ENCODE results near the gene CFLAR. TPM values are rescaled to one million over a fixed set of nuclear protein-coding genes. Genes with fewer than 3 reads are reported as not detected.
"Not testable (repeated sequence)": the region's sequence is repeated elsewhere in the genome, so short reads cannot be mapped to it uniquely, and the experiment has no call there.

CFLAR gene
- total RNA-seq, 2 experiments from 2014 or later: 255 to 270 TPM

DNA sequence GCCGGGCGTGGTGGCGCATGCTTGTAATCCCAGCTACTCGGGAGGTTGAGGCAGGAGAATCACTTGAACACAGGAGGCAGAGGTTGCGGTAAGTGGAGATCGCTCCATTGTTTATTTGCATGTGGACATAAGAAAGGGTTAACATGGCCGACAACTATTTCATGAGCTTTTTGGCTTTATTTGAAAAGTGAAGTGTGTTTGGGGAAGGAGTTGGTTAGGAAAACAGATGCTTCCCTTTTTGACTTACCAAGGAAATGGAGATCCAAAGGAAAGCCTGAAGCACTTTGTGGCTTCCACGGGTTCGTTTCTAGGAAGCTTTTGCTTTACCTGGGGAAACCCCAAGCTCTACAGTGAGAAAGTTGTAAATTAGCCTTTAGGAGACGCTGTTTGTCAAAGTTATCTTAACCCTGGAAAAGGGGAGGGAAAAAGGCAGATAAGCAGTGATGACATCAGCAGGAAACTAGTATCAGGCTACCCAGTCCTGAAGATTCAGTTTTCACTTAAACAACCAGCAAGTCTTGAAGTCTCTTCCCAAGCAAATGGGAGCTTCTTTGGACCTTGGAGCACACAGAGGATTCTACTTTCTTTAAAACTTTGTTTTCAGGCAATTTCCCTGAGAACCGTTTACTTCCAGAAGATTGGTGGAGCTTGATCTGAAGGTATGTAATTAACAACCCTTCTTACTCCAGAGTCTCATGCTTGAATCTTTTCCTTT, 66.8 kb downstream of the CFLAR start, which contains the start of gene CASP10:
CASP10 (plus strand) TSS at position 492 of the 715 bp plus-strand sequence. CDS start 2,637 bp downstream, outside the sequence.
- no peaks in the 10 kb centered on the region for H3K9me3 Mint-ChIP-seq (ENCODE audit: low read depth)
- peak within 1 kb of the TSS; percentile 86 for H3K4me3 Mint-ChIP-seq
- H3K36me3 Mint-ChIP-seq (ENCODE audit: low read depth): peaks cover 22% of the 10 kb centered on the region
- DNase-seq: no peak
- no peaks in the 10 kb centered on the region for H3K27me3 Mint-ChIP-seq
- peaks cover 43% of the 10 kb centered on the region for H3K4me1 Mint-ChIP-seq
- ChIA-PET CTCF (interaction anchor here (0.7 to 3.3 kb wide), 35 partner anchors 10 to 470 kb away, joined by 3 to 99 read pairs (median 4); partner anchors contain the start of genes CASP8, CFLAR, CLK1 and ORC2), POLR2A (interaction anchor here (0.6 to 2.0 kb wide), 9 partner anchors 12 to 470 kb away, joined by 3 to 17 read pairs (median 3); partner anchors contain the start of gene TRAK2)
- ATAC-seq: peak; percentile 66
- intact Hi-C loops (cut with DNase I, micrococcal nuclease): loop anchor here (1.0 to 5.0 kb wide), 11 partner anchors 11 to 1454 kb away; partner anchors contain the start of genes CFLAR (in 1 of the 2), CLK1 (in 1 of the 2), HYCC2 (in 1 of the 2) and ORC2 (in 1 of the 2)
- H3K27ac Mint-ChIP-seq: peak within 1 kb of the TSS; percentile 96

DNA sequence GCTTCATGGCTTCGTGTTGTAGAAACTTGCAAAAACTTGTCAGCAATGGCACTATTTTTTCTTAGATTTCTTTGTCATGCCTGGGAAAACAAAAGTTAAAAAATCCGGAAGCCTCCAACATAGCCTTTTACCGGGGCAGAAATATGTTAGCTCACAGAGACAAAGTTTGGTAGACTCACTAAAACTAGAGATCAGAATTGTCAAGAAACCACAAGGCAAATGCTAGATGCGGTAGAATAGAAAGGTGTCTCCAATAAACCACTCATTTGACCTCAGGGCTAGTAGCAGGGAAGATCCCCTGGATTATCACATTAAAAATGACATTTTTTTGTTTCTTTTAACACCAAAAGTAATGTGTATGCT, 67.4 kb downstream of the CFLAR start:
- intact Hi-C loops (cut with DNase I, micrococcal nuclease): loop anchor here (1.0 to 5.0 kb wide), 10 partner anchors 49 to 1454 kb away; partner anchors contain the start of genes CFLAR (in 1 of the 2), CLK1 (in 1 of the 2), HYCC2 (in 1 of the 2) and ORC2 (in 1 of the 2)
- Mint-ChIP-seq H3K27me3 (no peaks in the 10 kb centered on the region), H3K9me3 (ENCODE audit: low read depth) (peaks cover 1% of the 10 kb centered on the region), H3K36me3 (ENCODE audit: low read depth) (peaks cover 26% of the 10 kb centered on the region), H3K4me3 (peak overlapping the region; percentile 86), H3K4me1 (peaks cover 49% of the 10 kb centered on the region), H3K27ac (peak overlapping the region; percentile 91)
- ChIA-PET CTCF (interaction anchor here (0.8 to 3.3 kb wide), 32 partner anchors 9 to 470 kb away, joined by 3 to 99 read pairs (median 4); partner anchors contain the start of genes CASP8, CFLAR, CLK1 and ORC2), POLR2A (interaction anchor here (0.7 to 2.0 kb wide), 5 partner anchors 38 to 470 kb away, joined by 3 to 17 read pairs (median 4); no protein-coding TSS in a partner anchor)
- ATAC-seq (no peak), DNase-seq (no peak)

DNA sequence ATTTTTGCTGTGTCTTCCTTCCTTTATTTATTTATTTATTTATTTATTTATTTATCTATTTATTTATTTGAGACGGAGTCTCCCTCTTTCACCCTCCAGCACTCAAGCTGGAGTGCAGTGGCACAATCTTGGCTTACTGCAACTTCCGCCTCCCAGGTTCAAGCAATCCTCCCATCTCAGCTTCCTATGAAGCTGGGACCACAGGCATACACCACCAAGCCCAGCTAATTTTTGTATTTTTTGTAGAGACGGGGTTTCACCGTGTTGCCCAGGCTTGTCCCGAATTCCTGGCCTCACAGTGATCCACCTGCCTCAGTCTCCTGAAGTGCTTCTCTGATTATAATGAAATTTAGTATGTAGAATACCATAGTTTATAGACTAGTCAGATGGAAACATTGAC, 67.9 kb downstream of the CFLAR start:
- Mint-ChIP-seq H3K4me1 (peaks cover 52% of the 10 kb centered on the region), H3K4me3 (peak overlapping the region; percentile 86), H3K27ac (peak overlapping the region; percentile 96), H3K36me3 (ENCODE audit: low read depth) (peaks cover 29% of the 10 kb centered on the region)
- ATAC-seq: peak; percentile 32
- CTCF ChIA-PET: interaction anchor here (0.8 to 3.3 kb wide), 13 partner anchors 9 to 320 kb away, joined by 3 to 99 read pairs (median 4); partner anchors contain the start of genes CLK1 and ORC2
- POLR2A ChIA-PET: interaction anchor here (1.0 to 2.0 kb wide), 2 partner anchors 49 to 80 kb away, joined by 3 to 17 read pairs; no protein-coding TSS in a partner anchor
- intact Hi-C loops (cut with DNase I, micrococcal nuclease): loop anchor here (1.0 to 5.0 kb wide), 14 partner anchors 10 to 1453 kb away; partner anchors contain the start of genes CASP8 (in 1 of the 2), CFLAR (in 1 of the 2), CLK1 (in 1 of the 2) and HYCC2 (in 1 of the 2)
- peak; percentile 36 for DNase-seq
- not testable (repeated sequence) for H3K9me3 Mint-ChIP-seq (ENCODE audit: low read depth); H3K27me3 Mint-ChIP-seq

DNA sequence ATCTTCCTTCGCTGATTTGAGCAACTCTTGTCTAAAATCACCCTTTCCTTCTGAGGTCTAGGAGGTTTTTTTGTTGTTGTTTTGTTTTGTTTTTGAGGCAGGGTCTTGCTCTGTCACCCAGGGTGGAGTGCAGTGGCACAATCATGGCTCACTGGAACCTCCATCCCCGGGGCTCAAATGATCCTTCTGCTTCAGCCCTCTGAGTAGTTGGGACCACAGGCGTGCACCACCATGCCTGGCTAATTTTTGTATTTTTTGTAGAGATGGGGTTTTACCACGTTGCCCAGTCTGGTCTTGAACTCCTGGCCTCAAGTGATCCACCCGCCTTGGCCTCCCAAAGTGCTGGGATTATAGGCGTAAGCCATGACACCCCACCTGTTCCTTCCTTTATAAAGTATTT, 68.3 kb downstream of the CFLAR start:
- intact Hi-C loops (cut with DNase I, micrococcal nuclease): loop anchor here (1.0 to 5.0 kb wide), 8 partner anchors 10 to 1453 kb away; partner anchors contain the start of genes CASP8 (in 1 of the 2), CFLAR (in 1 of the 2), ORC2 (in 1 of the 2) and TMEM237 (in 1 of the 2)
- Mint-ChIP-seq H3K27ac (peak overlapping the region; percentile 96), H3K4me3 (peak overlapping the region; percentile 86), H3K36me3 (ENCODE audit: low read depth) (peaks cover 32% of the 10 kb centered on the region), H3K4me1 (peaks cover 52% of the 10 kb centered on the region)
- DNase-seq; ATAC-seq; H3K9me3 Mint-ChIP-seq (ENCODE audit: low read depth); H3K27me3 Mint-ChIP-seq: not testable (repeated sequence)
- ChIA-PET CTCF (interaction anchor here (1.2 to 3.3 kb wide), 3 partner anchors 10 to 81 kb away, joined by 3 to 99 read pairs (median 15); no protein-coding TSS in a partner anchor), POLR2A (interaction anchor here (1.0 kb wide), 1 partner anchor 79 kb away, joined by 3 read pairs; no protein-coding TSS in a partner anchor)

DNA sequence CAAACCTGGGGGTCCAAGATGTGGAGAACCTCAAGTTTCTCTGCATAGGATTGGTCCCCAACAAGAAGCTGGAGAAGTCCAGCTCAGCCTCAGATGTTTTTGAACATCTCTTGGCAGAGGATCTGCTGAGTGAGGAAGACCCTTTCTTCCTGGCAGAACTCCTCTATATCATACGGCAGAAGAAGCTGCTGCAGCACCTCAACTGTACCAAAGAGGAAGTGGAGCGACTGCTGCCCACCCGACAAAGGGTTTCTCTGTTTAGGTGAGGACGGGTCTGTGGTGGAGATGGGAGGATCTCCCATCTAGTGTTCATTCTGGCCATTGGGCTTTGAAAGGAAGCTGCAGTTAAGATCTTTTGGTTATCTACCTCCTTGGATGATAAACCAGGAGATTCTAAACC, 69.9 kb downstream of the CFLAR start:
- Mint-ChIP-seq H3K9me3 (ENCODE audit: low read depth) (peaks cover 4% of the 10 kb centered on the region), H3K4me1 (peaks cover 61% of the 10 kb centered on the region), H3K27me3 (no peaks in the 10 kb centered on the region), H3K4me3 (peak overlapping the region; percentile 86), H3K27ac (peak overlapping the region; percentile 96), H3K36me3 (ENCODE audit: low read depth) (peaks cover 38% of the 10 kb centered on the region)
- CTCF ChIA-PET: interaction anchor here (0.7 to 1.4 kb wide), 5 partner anchors 8 to 285 kb away, joined by 3 to 23 read pairs (median 4); no protein-coding TSS in a partner anchor
- intact Hi-C loops (cut with DNase I, micrococcal nuclease): loop anchor here in 1 of 2 experiments (2.0 kb wide), 2 partner anchors 75 to 177 kb away; partner anchors contain the start of gene CASP8
- no peak for ATAC-seq
- POLR2A ChIA-PET: no interaction called here
- no peak for DNase-seq

DNA sequence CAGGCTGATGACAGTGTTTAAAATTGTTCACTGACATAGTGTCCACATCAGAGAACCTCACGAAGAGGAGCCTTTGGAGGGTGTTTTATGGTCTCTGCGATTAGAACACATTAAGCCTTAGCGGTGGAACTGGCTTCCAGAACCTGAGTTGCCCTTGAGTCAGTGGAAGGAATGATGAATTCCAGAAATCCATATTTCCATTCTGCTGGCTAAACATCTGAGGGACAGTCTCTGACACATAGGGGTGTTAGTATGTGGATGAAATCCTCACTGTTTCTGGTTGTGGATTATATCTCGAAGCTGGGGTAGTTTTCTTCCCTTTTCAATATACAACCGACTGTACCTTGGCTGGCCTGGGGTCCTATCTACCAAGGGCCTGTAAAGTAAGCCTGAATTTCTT, 71.0 kb downstream of the CFLAR start:
- ChIA-PET CTCF (interaction anchor here (1.0 kb wide), 1 partner anchor 45 kb away, joined by 3 read pairs; no protein-coding TSS in a partner anchor), POLR2A (no interaction called here)
- peak overlapping the region; percentile 28 for H3K4me3 Mint-ChIP-seq
- peaks cover 4% of the 10 kb centered on the region for H3K9me3 Mint-ChIP-seq (ENCODE audit: low read depth)
- H3K27ac Mint-ChIP-seq: no peak overlapping the region
- intact Hi-C loops (cut with DNase I, micrococcal nuclease): no loop called here
- DNase-seq (no peak), ATAC-seq (no peak)
- H3K27me3 Mint-ChIP-seq: no peaks in the 10 kb centered on the region
- peaks cover 70% of the 10 kb centered on the region for H3K4me1 Mint-ChIP-seq
- peaks cover 40% of the 10 kb centered on the region for H3K36me3 Mint-ChIP-seq (ENCODE audit: low read depth)

DNA sequence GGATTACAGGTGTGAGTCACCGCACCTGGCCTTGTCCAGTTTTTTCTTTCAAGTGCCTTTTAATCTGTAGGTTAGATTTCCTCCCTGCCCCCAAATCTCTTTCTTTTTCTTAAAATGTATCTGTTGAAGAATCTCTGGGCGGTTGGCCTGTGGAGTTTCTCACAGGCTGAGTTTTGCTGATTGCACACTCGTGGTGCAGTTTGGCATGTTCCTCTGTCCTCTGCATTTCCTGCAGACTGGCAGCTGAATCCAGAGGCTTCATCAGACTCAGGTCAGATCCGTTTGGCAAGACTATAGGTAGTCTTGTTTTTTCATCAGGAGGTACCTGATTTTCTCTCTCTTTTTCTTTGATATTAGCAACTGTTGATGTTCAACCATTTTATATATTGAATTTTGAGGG, 72.5 kb downstream of the CFLAR start:
- CTCF ChIA-PET: interaction anchor here (0.9 kb wide), 1 partner anchor 76 kb away, joined by 3 read pairs; no protein-coding TSS in a partner anchor
- Mint-ChIP-seq H3K27me3 (no peaks in the 10 kb centered on the region), H3K36me3 (ENCODE audit: low read depth) (peaks cover 49% of the 10 kb centered on the region), H3K9me3 (ENCODE audit: low read depth) (peaks cover 4% of the 10 kb centered on the region), H3K4me1 (peaks cover 76% of the 10 kb centered on the region), H3K27ac (no peak overlapping the region), H3K4me3 (no peak overlapping the region)
- DNase-seq: no peak
- intact Hi-C loops (cut with DNase I, micrococcal nuclease): no loop called here
- no peak for ATAC-seq
- POLR2A ChIA-PET: interaction anchor here (0.7 to 1.1 kb wide), 3 partner anchors 71 to 277 kb away, joined by 3 to 5 read pairs (median 5); no protein-coding TSS in a partner anchor

DNA sequence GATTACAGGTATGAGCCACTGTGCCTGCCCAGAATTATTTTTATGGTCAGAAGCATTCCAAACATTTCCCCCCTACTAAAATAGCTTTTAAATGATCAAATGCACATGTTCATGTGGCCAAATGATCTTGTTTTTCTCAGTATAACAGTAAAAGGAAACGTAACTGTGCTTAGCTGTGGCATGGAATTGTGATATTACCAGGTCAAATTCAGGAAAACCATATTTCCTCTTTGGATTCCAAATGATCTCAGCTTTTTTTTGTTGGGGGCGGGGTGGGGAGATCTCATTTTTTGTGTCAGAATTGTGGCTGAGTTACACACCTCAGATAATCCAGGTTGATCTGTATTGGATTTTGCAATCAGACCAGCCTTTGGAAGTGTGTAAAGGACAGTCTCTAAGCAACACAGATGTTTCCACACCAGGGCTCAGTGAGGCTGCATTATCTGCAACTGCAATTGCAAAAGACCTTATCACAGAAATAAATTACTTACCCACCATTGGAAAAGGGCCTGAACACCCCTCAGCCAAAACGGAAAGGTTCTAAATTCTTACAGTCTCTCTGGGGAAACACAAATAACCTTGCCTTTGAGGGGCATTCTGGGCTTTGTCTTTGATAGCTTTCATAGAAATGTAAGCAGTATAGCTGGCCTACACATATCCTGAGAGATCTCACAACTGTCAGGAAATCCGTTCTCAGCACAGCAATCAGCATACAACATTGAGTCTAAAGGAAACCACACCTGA, 75.3 kb downstream of the CFLAR start:
- Mint-ChIP-seq H3K9me3 (ENCODE audit: low read depth) (peaks cover 4% of the 10 kb centered on the region), H3K4me1 (peaks cover 80% of the 10 kb centered on the region), H3K27me3 (no peaks in the 10 kb centered on the region), H3K27ac (no peak overlapping the region), H3K4me3 (no peak overlapping the region), H3K36me3 (ENCODE audit: low read depth) (peaks cover 56% of the 10 kb centered on the region)
- ATAC-seq (peak; percentile 51), DNase-seq (no peak)
- ChIA-PET POLR2A (no interaction called here), CTCF (interaction anchor here (0.6 to 2.5 kb wide), 3 partner anchors 14 to 55 kb away, joined by 3 to 18 read pairs (median 6); no protein-coding TSS in a partner anchor)
- intact Hi-C loops (cut with DNase I, micrococcal nuclease): no loop called here

DNA sequence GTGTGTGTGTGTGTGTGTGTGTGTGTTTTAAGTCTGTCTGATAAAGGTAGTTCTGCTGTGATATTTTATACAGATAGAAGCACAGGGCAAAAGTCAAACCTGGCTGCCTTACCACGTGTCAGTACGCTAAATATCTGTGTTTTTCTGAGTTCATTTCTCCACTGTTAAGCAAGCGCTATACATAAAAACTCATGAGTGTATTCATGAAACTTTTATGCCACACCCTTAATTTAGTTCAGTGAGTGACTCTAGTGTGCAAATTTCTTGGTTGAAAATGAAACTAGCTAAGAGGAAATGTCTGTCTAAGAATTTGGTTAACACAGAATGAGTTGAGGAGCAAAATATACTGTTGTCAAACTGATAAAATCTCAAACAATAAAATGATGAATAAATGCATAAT, 78.1 kb downstream of the CFLAR start:
- Mint-ChIP-seq H3K36me3 (ENCODE audit: low read depth) (peaks cover 53% of the 10 kb centered on the region), H3K9me3 (ENCODE audit: low read depth) (no peaks in the 10 kb centered on the region), H3K27me3 (no peaks in the 10 kb centered on the region), H3K4me3 (peak overlapping the region; percentile 5), H3K27ac (no peak overlapping the region), H3K4me1 (peaks cover 65% of the 10 kb centered on the region)
- ChIA-PET POLR2A (interaction anchor here (0.7 to 1.2 kb wide), 3 partner anchors 11 to 66 kb away, joined by 3 to 4 read pairs (median 3); partner anchors contain the start of genes CASP10 and CASP8), CTCF (interaction anchor here (0.8 to 4.0 kb wide), 11 partner anchors 11 to 288 kb away, joined by 3 to 36 read pairs (median 4); partner anchors contain the start of gene CASP10)
- no peak for DNase-seq
- ATAC-seq: peak; percentile 91
- intact Hi-C loops (cut with DNase I, micrococcal nuclease): loop anchor here (1.0 to 2.0 kb wide), 5 partner anchors 10 to 39 kb away; no protein-coding TSS in a partner anchor

DNA sequence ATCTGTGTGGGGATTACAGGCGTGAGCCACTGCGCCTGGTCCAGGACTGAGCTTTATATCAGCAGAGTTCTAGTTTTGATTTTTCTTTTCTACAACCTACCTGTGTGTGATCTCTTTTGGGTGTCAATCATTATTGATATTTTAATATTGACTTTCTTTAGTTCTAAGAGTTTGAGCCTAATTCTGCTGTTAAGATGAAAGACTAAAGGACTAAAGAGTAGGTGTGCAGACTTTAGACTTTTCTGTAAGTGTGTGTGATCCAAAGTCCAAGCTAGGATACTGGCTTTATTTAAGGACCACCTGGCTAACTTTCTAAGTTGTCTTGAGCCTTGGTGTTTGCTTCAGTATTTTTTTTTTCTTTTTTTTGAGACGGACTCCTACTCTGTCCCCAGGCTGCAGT, 79.4 kb downstream of the CFLAR start:
- ChIA-PET CTCF (interaction anchor here (0.6 to 4.0 kb wide), 8 partner anchors 12 to 570 kb away, joined by 3 to 36 read pairs (median 4); partner anchors contain the start of gene CASP10), POLR2A (interaction anchor here (1.2 kb wide), 1 partner anchor 37 kb away, joined by 4 read pairs; no protein-coding TSS in a partner anchor)
- Mint-ChIP-seq H3K4me3 (no peak overlapping the region), H3K9me3 (ENCODE audit: low read depth) (no peaks in the 10 kb centered on the region), H3K4me1 (peaks cover 56% of the 10 kb centered on the region), H3K27me3 (no peaks in the 10 kb centered on the region), H3K27ac (no peak overlapping the region), H3K36me3 (ENCODE audit: low read depth) (peaks cover 55% of the 10 kb centered on the region)
- intact Hi-C loops (cut with DNase I, micrococcal nuclease): loop anchor here (2.0 kb wide), 2 partner anchors 17 to 37 kb away; no protein-coding TSS in a partner anchor
- DNase-seq (no peak), ATAC-seq (no peak)
